Measurements from ENCODE around the gene GSDMA. TPM values are rescaled to one million over a fixed set of nuclear protein-coding genes. Genes with fewer than 3 reads are reported as not detected.

The GSDMA gene
- total RNA-seq, 4 donors from 2014 or later = 0.20 TPM; not detected in 3

DNA sequence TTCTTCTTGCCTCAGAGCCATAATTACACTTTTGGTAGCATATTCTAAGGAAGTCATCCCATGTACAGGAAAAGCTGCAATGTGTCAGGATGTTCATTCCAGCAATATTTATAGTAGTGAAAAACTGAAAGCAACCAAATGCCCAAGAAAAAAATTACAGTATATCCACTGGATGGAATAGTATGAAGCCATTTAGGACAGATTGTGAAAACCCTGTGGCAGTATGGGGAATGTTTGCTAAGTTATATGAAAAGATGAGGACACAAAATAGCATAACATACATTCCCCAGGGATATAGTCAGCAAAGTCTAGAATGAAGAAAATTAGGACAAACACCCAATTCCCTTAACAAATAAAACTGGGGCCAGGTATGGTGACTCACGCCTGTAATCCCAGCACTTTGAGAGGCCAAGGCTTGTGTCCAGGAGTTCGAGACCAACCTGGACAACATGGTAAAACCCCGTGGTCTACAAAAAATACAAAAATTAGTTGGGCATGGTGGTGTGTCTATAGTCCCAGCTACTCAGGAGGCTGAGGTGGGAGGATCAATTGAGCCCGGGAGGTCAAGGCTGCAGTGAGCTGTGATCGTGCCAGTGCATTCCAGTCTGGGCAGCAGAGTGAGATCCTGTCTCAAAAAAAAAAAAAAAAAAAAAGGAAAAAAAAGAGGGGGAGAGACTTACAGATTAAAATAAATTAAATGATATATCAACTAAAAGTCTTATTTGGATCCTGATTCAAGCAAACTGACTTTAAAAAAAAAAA lies 33.0 kb upstream of the GSDMA start:
- Histone ChIP-seq H3K4me3 (no peak overlapping the region), H3K27me3 (no peaks in the 10 kb centered on the region), H3K36me3 (no peaks in the 10 kb centered on the region), H3K4me1 (peaks cover 0 to 39% (median 26%) of the 10 kb centered on the region in 4 donors), H3K9me3 (no peaks in the 10 kb centered on the region), H3K27ac (peak overlapping the region in 1 of 4 donors; percentile 19)
- 85 to 92% methylated on average over 5 of the region's 5 CpGs for WGBS, 2 donors
- TF ChIP-seq CTCF (IDR thresholded peaks at IDR 0.05) (no peak), EP300 (IDR thresholded peaks at IDR 0.05) (no peak), POLR2A (IDR thresholded peaks at IDR 0.05) (no peak)
- no peak for DNase-seq (ENCODE audit: low spot score in 2 of 2)

DNA sequence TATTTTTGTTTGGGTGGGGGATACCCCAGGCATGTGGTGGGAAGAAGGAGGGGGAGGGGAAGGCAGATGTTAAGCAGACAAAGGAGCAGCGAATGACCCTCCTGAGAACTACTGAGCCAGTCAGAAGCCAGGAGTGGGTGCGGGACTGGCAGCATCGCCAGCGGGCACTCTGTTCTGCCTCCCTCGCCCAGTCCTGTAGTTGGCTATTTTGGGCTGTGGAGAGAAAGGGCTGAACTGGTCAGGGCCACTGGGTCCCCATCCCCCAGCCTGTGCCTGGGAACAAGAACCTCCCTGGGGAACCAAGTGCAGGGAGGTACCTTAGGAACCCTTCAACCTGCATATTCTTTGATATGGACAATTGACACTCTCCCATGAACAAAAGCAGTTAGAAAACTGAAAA lies 28.9 kb upstream of the GSDMA start:
- H3K4me1 ChIP-seq = peaks cover 0 to 7% (median 1%) of the 10 kb centered on the region in 4 donors
- TF ChIP-seq CTCF (IDR thresholded peaks at IDR 0.05) = no peak
- TF ChIP-seq POLR2A (IDR thresholded peaks at IDR 0.05) = no peak
- TF ChIP-seq EP300 (IDR thresholded peaks at IDR 0.05) = no peak
- H3K4me3 ChIP-seq = no peak overlapping the region
- H3K36me3 ChIP-seq = no peaks in the 10 kb centered on the region
- H3K9me3 ChIP-seq = no peaks in the 10 kb centered on the region
- no peaks in the 10 kb centered on the region for H3K27me3 ChIP-seq
- no peak overlapping the region for H3K27ac ChIP-seq
- 54 to 79% methylated on average over 5 of the region's 5 CpGs for WGBS, 2 donors
- DNase-seq (ENCODE audit: low spot score in 2 of 2) = no peak

GRCh38 chr17:39934324-39934723 lies 28.5 kb upstream of the GSDMA start:
- peaks cover 0 to 3% (median 0%) of the 10 kb centered on the region in 4 donors for H3K4me1 ChIP-seq
- DNase-seq (ENCODE audit: low spot score in 2 of 2) = no peak
- no peaks in the 10 kb centered on the region for H3K36me3 ChIP-seq
- WGBS, 2 donors = 68 to 76% methylated on average over 5 of the region's 5 CpGs
- H3K4me3 ChIP-seq = no peak overlapping the region
- TF ChIP-seq POLR2A (IDR thresholded peaks at IDR 0.05) (no peak), EP300 (IDR thresholded peaks at IDR 0.05) (no peak), CTCF (IDR thresholded peaks at IDR 0.05) (no peak)
- no peaks in the 10 kb centered on the region for H3K27me3 ChIP-seq
- no peaks in the 10 kb centered on the region for H3K9me3 ChIP-seq
- H3K27ac ChIP-seq = no peak overlapping the region

DNA sequence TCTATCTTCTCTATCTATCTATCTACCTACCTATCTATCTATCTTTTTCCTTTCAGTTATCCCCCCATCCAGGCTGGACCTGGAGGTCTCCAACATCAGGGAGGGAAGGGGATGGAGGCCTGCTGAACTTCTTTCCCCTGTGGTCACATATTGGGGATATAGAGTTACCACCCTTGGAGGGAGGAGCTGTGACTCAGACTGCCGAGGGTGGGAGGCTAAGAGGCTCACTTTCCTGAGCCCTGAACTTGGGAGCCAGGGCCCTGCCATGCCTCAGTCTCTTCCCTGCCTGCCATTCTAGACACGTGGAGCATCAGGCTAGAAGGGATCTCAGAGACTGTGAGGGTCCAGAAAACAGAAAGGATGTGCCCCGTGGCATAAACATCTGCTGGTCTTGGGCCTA lies 26.9 kb upstream of the GSDMA start:
- Histone ChIP-seq H3K27ac (no peak overlapping the region), H3K9me3 (no peaks in the 10 kb centered on the region), H3K36me3 (no peaks in the 10 kb centered on the region), H3K4me3 (no peak overlapping the region), H3K4me1 (no peaks in the 10 kb centered on the region), H3K27me3 (no peaks in the 10 kb centered on the region)
- DNase-seq (ENCODE audit: low spot score in 2 of 2) = no peak
- 47 to 77% methylated on average over 2 to 3 of the region's 3 CpGs for WGBS, 2 donors
- no peak for TF ChIP-seq CTCF (IDR thresholded peaks at IDR 0.05)
- no peak for TF ChIP-seq POLR2A (IDR thresholded peaks at IDR 0.05)
- no peak for TF ChIP-seq EP300 (IDR thresholded peaks at IDR 0.05)

- no peaks in the 10 kb centered on the region for H3K4me1 ChIP-seq
- H3K9me3 ChIP-seq = no peaks in the 10 kb centered on the region
- H3K4me3 ChIP-seq = no peak overlapping the region
- DNase-seq (ENCODE audit: low spot score in 2 of 2) = no peak
- no peaks in the 10 kb centered on the region for H3K36me3 ChIP-seq
- TF ChIP-seq POLR2A (IDR thresholded peaks at IDR 0.05) = no peak
- TF ChIP-seq CTCF (IDR thresholded peaks at IDR 0.05) = no peak
- no peak for TF ChIP-seq EP300 (IDR thresholded peaks at IDR 0.05)
- 89 to 94% methylated on average over 3 of the region's 3 CpGs for WGBS, 2 donors
- no peaks in the 10 kb centered on the region for H3K27me3 ChIP-seq
- H3K27ac ChIP-seq = no peak overlapping the region
These were observed 25.4 kb upstream of the GSDMA start for GRCh38 chr17:39937447-39937846.
